GM23338 (cell line): ENCODE measurements around the gene ZNF561. TPM values are rescaled to one million over a fixed set of nuclear protein-coding genes. Genes with fewer than 3 reads are reported as not detected.

ENCODE experiments used
- ATAC-seq: fragments of 200-7000 bp; cut with Tn5 transposase; 3 replicates; pipeline ENCODE4 v1.9.1; 2020
- DNase-seq: peaks from one replicate; pipeline ENCODE4 v3.0.0-alpha.2; 2015; ENCODE audit warnings: low spot score
- H2AFZ ChIP-seq: fragments of 200-600 bp; sonication (generic); 2 replicates; pipeline ENCODE4 v1.8.0; 2016; ENCODE audit warnings: antibody characterized with exemption, mild to moderate bottlenecking, moderate library complexity
- H3F3A ChIP-seq: fragments of 200-600 bp; sonication (generic); replicated peaks from 2 replicates; pipeline ENCODE4 v1.8.0; 2017; ENCODE audit warnings: antibody characterized with exemption, mixed run types, low read depth
- H3K27ac ChIP-seq: fragments of 200-600 bp; sonication (generic); 2 replicates; pipeline ENCODE4 v1.6.1; 2016; ENCODE audit warnings: low read depth
- H3K27me3 ChIP-seq: fragments of 200-600 bp; sonication (generic); 2 replicates; pipeline ENCODE4 v1.8.0; 2016; ENCODE audit warnings: mild to moderate bottlenecking, mixed run types, moderate library complexity; ENCODE audit not compliant: insufficient read depth
- H3K36me3 ChIP-seq: fragments of 200-600 bp; sonication (generic); 2 replicates; pipeline ENCODE4 v1.8.0; 2016; ENCODE audit warnings: mild to moderate bottlenecking; ENCODE audit not compliant: insufficient read depth
- H3K4me1 ChIP-seq: fragments of 200-600 bp; sonication (generic); 2 replicates; pipeline ENCODE4 v1.8.0; 2016; ENCODE audit warnings: mild to moderate bottlenecking, moderate library complexity; ENCODE audit not compliant: insufficient read depth
- H3K4me2 ChIP-seq: fragments of 200-600 bp; sonication (generic); 2 replicates; pipeline ENCODE4 v1.7.1; 2017; ENCODE audit warnings: mixed run types
- H3K4me3 ChIP-seq: fragments of 200-600 bp; sonication (generic); 2 replicates; pipeline ENCODE4 v1.6.1; 2016; ENCODE audit warnings: mixed run types
- H3K79me2 ChIP-seq: fragments of 200-600 bp; sonication (generic); replicated peaks from 2 replicates; pipeline ENCODE4 v1.8.0; 2017; ENCODE audit warnings: mild to moderate bottlenecking; ENCODE audit not compliant: insufficient read depth
- H3K9me2 ChIP-seq: fragments of 200-600 bp; sonication (generic); 2 replicates; pipeline ENCODE4 v1.8.0; 2017; ENCODE audit not compliant: insufficient read depth
- H4K20me1 ChIP-seq: fragments of 200-600 bp; sonication (generic); replicated peaks from 2 replicates; pipeline ENCODE4 v1.8.0; 2017; ENCODE audit warnings: mild to moderate bottlenecking; ENCODE audit not compliant: insufficient read depth
- H3K27ac Mint-ChIP-seq: 2 replicates; pipeline ENCODE4 v1.8.0; 2020; ENCODE audit warnings: inconsistent platforms, mild to moderate bottlenecking, moderate library complexity, mixed read lengths
- H3K27me3 Mint-ChIP-seq: 3 replicates; pipeline ENCODE4 v1.8.0; 2022; ENCODE audit warnings: low read depth, mild to moderate bottlenecking, moderate library complexity, mixed read lengths, inconsistent platforms; ENCODE audit not compliant: insufficient read depth, poor library complexity
- H3K36me3 Mint-ChIP-seq: 3 replicates; pipeline ENCODE4 v1.8.0; 2021; ENCODE audit warnings: low read depth, mild to moderate bottlenecking, inconsistent platforms, moderate library complexity, mixed read lengths
- H3K4me1 Mint-ChIP-seq: 3 replicates; pipeline ENCODE4 v1.8.0; 2020; ENCODE audit warnings: mild to moderate bottlenecking, inconsistent platforms, mixed read lengths
- H3K4me3 Mint-ChIP-seq: 3 replicates; pipeline ENCODE4 v1.8.0; 2021; ENCODE audit warnings: moderate library complexity, mild to moderate bottlenecking, inconsistent platforms, mixed read lengths
- H3K9me3 Mint-ChIP-seq: 3 replicates; pipeline ENCODE4 v1.8.0; 2020; ENCODE audit warnings: moderate library complexity, mild to moderate bottlenecking, inconsistent platforms, mixed read lengths
- CREB1 ChIP-seq: fragments of 250-450 bp; sonication (Bioruptor Pico); IDR thresholded peaks from 2 replicates; pipeline ENCODE4 v1.5.0; 2020; ENCODE audit warnings: low read depth, mild to moderate bottlenecking, moderate library complexity
- ETS1 ChIP-seq: IDR thresholded peaks from 2 replicates; pipeline ENCODE4 v1.6.1; 2016; ENCODE audit warnings: antibody characterized with exemption
- EZH2 ChIP-seq: fragments of 200-600 bp; sonication (generic); IDR thresholded peaks from one replicate; pipeline ENCODE4 v1.8.0; 2017; ENCODE audit warnings: antibody characterized with exemption, mild to moderate bottlenecking, low read depth; ENCODE audit not compliant: unreplicated experiment
- EZH2phosphoT487 ChIP-seq: fragments of 200-600 bp; sonication (generic); IDR thresholded peaks from one replicate; pipeline ENCODE4 v1.8.1; 2018; ENCODE audit warnings: antibody characterized with exemption; ENCODE audit not compliant: unreplicated experiment
- NANOG ChIP-seq: IDR thresholded peaks from 2 replicates; pipeline ENCODE4 v1.6.1; 2016; ENCODE audit warnings: antibody characterized with exemption, borderline replicate concordance
- POLR2AphosphoS5 ChIP-seq: IDR thresholded peaks from 2 replicates; pipeline ENCODE4 v1.6.1; 2016; ENCODE audit warnings: antibody characterized with exemption, low read depth
- STAT1 ChIP-seq: IDR thresholded peaks from one replicate; pipeline ENCODE4 v1.6.1; 2016; ENCODE audit warnings: antibody characterized with exemption; ENCODE audit not compliant: unreplicated experiment
- ZNF114 ChIP-seq: fragments of 250-450 bp; sonication (Bioruptor Pico); IDR thresholded peaks from 2 replicates; pipeline ENCODE4 v1.5.0; 2020; ENCODE audit warnings: mild to moderate bottlenecking, moderate library complexity
- ZNF331 ChIP-seq: fragments of 250-450 bp; sonication (Bioruptor Pico); IDR thresholded peaks from 2 replicates; pipeline ENCODE4 v1.5.0; 2020; ENCODE audit warnings: low read depth, mild to moderate bottlenecking, moderate library complexity
- polyA plus RNA-seq: library from polyadenylated mRNA; unstranded; fragments of >200 nt; fragmentation: Nextera tagmentation; extraction: Ambion mirVana; gene quantifications from 2 replicates; pipeline ENCODE4 v1.2.1, GENCODE V29; 2016
- total RNA-seq: library from RNA; depleted of rRNA; stranded (reverse); fragments of >200 nt; shearing (Covaris generic); gene quantifications from 2 replicates; pipeline ENCODE4 v1.2.3, GENCODE V29; 2014
- TF ChIP-seq, protein P1 (sequence below): fragments of 250-450 bp; sonication (Bioruptor Pico); IDR thresholded peaks from 2 replicates; pipeline ENCODE4 v1.5.0; 2020; ENCODE audit warnings: mild to moderate bottlenecking, moderate library complexity

ZNF561 gene
- total and polyA plus RNA-seq, 2 experiments from 2014 or later: 22.7 to 71.1 TPM

GRCh38 chr19:9597027-9597426 lies 24.0 kb downstream of the ZNF561 start:
- peaks cover 14% of the 10 kb centered on the region for H3K27me3 Mint-ChIP-seq
- no peaks in the 10 kb centered on the region for H4K20me1 ChIP-seq
- no peaks in the 10 kb centered on the region for H3K4me1 Mint-ChIP-seq
- H2AFZ ChIP-seq: no peak overlapping the region
- ATAC-seq: no peak
- no peaks in the 10 kb centered on the region for H3F3A ChIP-seq
- no peaks in the 10 kb centered on the region for H3K4me1 ChIP-seq
- H3K36me3 Mint-ChIP-seq: peaks cover 11% of the 10 kb centered on the region
- no peak overlapping the region for H3K27ac ChIP-seq
- no peak for TF ChIP-seq CREB1 (CRISPR knock-in tag)
- TF ChIP-seq, protein P1, sequence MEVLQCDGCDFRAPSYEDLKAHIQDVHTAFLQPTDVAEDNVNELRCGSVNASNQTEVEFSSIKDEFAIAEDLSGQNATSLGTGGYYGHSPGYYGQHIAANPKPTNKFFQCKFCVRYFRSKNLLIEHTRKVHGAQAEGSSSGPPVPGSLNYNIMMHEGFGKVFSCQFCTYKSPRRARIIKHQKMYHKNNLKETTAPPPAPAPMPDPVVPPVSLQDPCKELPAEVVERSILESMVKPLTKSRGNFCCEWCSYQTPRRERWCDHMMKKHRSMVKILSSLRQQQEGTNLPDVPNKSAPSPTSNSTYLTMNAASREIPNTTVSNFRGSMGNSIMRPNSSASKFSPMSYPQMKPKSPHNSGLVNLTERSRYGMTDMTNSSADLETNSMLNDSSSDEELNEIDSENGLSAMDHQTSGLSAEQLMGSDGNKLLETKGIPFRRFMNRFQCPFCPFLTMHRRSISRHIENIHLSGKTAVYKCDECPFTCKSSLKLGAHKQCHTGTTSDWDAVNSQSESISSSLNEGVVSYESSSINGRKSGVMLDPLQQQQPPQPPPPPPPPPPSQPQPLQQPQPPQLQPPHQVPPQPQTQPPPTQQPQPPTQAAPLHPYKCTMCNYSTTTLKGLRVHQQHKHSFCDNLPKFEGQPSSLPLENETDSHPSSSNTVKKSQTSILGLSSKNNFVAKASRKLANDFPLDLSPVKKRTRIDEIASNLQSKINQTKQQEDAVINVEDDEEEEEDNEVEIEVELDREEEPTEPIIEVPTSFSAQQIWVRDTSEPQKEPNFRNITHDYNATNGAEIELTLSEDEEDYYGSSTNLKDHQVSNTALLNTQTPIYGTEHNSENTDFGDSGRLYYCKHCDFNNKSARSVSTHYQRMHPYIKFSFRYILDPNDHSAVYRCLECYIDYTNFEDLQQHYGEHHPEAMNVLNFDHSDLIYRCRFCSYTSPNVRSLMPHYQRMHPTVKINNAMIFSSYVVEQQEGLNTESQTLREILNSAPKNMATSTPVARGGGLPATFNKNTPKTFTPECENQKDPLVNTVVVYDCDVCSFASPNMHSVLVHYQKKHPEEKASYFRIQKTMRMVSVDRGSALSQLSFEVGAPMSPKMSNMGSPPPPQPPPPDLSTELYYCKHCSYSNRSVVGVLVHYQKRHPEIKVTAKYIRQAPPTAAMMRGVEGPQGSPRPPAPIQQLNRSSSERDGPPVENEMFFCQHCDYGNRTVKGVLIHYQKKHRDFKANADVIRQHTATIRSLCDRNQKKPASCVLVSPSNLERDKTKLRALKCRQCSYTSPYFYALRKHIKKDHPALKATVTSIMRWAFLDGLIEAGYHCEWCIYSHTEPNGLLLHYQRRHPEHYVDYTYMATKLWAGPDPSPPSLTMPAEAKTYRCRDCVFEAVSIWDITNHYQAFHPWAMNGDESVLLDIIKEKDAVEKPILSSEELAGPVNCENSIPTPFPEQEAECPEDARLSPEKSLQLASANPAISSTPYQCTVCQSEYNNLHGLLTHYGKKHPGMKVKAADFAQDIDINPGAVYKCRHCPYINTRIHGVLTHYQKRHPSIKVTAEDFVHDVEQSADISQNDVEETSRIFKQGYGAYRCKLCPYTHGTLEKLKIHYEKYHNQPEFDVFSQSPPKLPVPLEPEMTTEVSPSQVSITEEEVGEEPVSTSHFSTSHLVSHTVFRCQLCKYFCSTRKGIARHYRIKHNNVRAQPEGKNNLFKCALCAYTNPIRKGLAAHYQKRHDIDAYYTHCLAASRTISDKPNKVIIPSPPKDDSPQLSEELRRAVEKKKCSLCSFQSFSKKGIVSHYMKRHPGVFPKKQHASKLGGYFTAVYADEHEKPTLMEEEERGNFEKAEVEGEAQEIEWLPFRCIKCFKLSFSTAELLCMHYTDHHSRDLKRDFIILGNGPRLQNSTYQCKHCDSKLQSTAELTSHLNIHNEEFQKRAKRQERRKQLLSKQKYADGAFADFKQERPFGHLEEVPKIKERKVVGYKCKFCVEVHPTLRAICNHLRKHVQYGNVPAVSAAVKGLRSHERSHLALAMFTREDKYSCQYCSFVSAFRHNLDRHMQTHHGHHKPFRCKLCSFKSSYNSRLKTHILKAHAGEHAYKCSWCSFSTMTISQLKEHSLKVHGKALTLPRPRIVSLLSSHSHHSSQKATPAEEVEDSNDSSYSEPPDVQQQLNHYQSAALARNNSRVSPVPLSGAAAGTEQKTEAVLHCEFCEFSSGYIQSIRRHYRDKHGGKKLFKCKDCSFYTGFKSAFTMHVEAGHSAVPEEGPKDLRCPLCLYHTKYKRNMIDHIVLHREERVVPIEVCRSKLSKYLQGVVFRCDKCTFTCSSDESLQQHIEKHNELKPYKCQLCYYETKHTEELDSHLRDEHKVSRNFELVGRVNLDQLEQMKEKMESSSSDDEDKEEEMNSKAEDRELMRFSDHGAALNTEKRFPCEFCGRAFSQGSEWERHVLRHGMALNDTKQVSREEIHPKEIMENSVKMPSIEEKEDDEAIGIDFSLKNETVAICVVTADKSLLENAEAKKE (CRISPR knock-in tag): no peak
- TF ChIP-seq ZNF114 (CRISPR knock-in tag): no peak
- TF ChIP-seq NANOG: no peak
- TF ChIP-seq ETS1: no peak
- TF ChIP-seq EZH2: no peak
- TF ChIP-seq ZNF331: no peak
- no peak for TF ChIP-seq EZH2phosphoT487
- no peak for TF ChIP-seq POLR2AphosphoS5
- no peak for TF ChIP-seq STAT1
- no peaks in the 10 kb centered on the region for H3K27me3 ChIP-seq
- H3K9me3 Mint-ChIP-seq: peaks cover 43% of the 10 kb centered on the region
- DNase-seq: no peak
- no peaks in the 10 kb centered on the region for H3K36me3 ChIP-seq
- no peak overlapping the region for H3K4me2 ChIP-seq
- no peak overlapping the region for H3K27ac Mint-ChIP-seq
- no peaks in the 10 kb centered on the region for H3K79me2 ChIP-seq
- no peak overlapping the region for H3K4me3 ChIP-seq
- H3K4me3 Mint-ChIP-seq: no peak overlapping the region
- H3K9me2 ChIP-seq: no peaks in the 10 kb centered on the region
